Endothelial cell of hepatic sinusoid (primary cell): ENCODE results near the gene WDR90.

Experiments
- in situ Hi-C: cut with HindIII; loops from 2 replicates; pipeline ENCODE4 v1.10.0; 2017; ENCODE audit warnings: low sequenced_read_pairs

The WDR90 gene

DNA sequence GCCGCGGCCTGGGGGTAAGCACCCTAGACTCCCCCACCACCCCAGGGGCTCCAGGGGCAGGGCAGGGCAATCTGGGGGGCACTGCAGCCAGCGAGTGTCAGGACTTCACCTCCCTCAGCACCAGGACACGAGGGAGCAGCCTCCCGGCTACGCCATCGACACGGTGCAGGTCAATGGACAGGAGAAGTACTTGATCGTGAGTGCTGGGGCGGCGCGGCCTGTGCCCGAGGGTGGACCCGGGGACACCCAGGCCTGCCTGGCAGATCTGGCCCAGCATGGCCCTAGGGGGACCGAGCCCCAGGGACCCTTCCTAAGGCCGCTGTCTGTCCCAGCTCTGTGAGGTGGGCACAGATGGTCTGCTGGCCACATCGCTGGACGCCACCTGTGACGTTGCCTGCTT, 23.2 kb downstream of the WDR90 start:
- in situ Hi-C loops = no loop called here

- in situ Hi-C loops = no loop called here
These were observed 23.7 kb downstream of the WDR90 start for GRCh38 chr16:672851-673250.

- in situ Hi-C loops = no loop called here
These were observed 24.3 kb downstream of the WDR90 start for GRCh38 chr16:673399-673991.

DNA sequence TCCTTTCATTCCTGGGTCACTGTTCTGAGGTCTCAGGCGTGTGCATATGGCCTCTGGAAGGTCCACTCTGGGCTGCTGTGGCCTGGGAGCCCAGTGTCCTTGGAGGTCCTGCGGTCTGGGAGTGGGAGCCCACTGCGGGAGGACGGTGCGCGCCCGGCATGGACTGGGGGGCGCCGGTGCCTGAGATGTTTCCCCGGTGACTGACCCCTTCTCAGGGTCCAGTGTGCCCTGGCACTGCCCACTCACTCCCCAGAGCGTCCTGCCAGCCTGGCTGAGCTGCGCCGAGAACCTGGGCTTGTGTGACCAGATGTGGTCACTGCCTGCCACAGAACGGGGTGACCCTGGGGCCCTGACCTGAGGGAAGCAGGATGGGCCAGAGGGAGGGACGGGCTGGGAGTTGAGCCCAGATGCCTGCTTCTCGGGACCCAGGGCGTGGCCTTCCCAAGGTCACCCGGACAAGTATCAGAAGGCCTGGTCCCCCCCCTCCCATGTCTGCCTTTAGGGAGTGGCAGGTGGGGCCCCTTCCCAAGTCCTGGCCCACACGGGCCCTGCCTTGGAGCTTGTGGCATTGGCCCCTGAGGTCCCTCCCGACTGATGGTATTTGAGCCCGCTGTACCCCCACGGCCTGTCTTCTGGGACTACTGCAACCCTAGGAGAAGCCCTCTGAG, 25.2 kb downstream of the WDR90 start:
- in situ Hi-C loops = no loop called here

GRCh38 chr16:674968-675883, 26.1 kb downstream of the WDR90 start, which contains the start of gene RHBDL1:
TSS of gene RHBDL1 (plus strand) at chr16:675671. CDS start at chr16:675791, 120 bp downstream.
- in situ Hi-C loops = no loop called here

DNA sequence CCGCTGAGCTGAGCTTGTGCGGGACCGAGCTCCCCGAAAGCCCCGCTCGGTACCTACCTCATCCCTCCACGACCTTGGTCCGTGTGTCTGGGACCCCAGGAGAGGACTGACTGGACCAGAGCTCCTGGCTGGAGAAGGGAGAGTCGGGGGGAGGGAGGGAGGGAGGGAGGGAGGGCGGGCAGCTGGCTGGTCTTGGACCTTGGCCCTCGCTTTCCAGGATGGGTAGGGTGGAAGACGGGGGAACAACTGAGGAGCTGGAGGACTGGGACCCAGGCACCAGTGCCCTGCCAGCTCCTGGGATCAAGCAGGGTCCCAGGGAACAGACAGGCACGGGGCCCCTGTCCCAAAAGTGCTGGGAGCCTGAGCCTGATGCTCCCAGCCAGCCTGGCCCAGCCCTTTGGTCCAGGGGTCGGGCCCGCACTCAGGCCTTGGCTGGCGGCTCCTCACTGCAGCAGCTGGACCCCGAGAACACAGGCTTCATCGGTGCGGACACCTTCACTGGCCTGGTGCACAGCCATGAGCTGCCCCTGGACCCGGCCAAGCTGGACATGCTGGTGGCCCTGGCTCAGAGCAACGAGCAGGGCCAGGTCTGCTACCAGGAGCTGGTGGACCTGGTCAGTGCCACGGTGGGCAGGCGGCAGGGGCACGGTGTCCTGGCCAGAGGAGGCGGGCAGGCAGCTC, 26.9 kb downstream of the WDR90 start:
- in situ Hi-C loops = no loop called here

GRCh38 chr16:676565-676902, 27.4 kb downstream of the WDR90 start:
- in situ Hi-C loops = no loop called here

GRCh38 chr16:676913-677312, 27.7 kb downstream of the WDR90 start:
- in situ Hi-C loops = no loop called here

DNA sequence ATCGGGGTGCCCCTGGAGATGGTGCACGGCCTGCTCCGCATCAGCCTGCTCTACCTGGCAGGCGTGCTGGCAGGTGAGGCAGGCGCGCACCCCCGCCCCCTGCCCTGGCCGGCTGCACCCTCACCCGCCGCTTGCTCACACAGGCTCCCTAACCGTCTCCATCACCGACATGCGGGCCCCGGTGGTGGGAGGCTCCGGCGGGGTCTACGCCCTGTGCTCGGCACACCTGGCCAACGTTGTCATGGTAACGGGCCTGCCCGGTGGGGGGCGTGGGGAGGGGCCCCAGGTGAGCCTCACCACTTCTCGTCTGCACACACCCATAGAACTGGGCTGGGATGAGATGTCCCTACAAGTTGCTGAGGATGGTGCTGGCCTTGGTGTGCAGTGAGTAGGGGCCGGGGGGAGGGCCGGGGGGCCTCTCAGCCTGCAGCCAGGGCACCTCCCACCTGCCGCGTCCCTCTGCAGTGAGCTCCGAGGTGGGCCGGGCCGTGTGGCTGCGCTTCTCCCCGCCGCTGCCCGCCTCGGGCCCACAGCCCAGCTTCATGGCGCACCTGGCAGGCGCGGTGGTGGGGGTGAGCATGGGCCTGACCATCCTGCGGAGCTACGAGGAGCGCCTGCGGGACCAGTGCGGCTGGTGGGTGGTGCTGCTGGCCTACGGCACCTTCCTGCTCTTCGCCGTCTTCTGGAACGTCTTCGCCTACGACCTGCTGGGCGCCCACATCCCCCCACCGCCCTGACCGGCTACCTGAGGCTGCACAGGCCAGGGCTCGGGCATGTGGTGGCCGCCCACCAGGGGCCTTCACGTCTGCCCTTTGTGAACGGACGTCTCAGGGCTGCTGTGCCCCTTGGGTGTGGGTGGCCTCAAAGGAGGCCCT, 28.4 kb downstream of the WDR90 start:
- in situ Hi-C loops = no loop called here

DNA sequence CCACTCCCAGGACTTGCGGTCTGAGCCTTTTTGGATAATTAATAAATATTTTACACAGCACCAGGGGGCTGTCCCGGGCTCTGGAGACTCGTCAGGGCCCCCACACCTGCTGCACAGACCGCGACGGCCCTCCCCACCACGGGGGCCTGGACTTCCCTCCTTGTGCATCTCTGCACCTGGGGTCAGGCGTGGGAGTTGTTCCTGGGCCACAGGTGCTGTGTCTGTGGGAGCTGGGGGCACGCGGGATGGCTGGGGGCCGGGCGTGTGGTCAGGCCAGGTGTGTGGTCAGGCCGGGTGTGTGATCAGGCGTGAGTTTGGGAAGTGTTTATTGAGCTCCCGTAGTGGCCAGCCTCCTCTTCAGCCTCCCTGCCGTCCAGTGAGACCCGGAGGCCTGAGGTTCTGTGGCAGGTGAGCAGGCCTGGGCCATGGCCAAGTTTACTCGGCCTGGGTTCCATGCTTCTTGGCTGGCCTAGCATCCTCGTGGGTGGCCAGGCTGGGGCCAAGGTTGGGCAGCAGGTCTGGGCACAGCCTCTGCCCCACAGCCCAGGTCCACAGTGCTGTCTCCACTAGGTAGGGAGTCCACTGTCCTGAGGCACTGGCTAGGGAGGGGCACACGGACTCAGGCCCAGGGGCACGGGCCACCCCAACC, 29.2 kb downstream of the WDR90 start:
- in situ Hi-C loops = no loop called here

DNA sequence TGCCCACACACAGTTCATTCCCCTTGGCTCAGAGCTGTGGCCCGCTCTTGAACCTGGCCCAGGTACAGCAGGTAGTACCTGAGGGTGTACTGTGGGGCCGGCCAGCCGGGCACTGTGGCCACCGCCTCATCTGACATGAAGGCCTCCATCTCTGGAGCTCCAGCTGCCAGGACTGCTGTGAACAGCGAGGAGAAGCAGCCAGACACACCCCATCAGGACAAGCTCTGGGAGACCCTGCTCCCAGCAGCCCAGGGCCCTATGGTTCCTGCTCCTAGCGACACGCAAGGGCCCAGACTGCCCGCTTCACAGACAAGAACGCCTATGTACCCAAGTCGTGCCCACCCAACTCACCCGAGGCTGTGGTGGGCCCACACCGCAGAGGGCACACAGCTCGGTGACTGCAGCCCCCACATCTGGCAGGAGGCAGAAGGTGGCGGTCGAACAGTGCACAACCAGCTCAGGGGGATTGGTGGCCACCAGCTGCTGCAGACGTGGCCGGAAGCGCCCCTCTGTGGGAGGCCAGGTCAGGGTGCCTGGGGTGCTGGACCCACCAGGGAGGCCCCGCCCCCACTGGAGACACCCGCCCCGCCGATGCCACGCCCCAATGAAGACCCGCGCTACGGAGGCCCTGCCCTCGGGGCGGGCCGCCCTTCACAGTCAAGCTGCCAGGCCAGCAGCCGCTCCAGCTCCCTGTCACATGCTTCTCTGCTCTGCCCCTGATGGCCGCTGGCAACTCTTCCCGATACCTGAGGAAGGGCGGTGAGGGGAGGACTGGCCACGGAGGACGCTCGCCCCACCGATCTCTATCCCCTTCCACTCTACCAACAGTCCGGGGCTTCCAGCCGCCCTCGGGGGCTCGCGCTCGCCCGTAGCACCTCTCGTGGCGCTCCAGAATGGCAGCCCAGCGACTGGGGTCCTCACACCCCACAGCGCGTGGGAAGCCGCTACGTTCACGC, 30.0 kb downstream of the WDR90 start:
- in situ Hi-C loops = no loop called here

DNA sequence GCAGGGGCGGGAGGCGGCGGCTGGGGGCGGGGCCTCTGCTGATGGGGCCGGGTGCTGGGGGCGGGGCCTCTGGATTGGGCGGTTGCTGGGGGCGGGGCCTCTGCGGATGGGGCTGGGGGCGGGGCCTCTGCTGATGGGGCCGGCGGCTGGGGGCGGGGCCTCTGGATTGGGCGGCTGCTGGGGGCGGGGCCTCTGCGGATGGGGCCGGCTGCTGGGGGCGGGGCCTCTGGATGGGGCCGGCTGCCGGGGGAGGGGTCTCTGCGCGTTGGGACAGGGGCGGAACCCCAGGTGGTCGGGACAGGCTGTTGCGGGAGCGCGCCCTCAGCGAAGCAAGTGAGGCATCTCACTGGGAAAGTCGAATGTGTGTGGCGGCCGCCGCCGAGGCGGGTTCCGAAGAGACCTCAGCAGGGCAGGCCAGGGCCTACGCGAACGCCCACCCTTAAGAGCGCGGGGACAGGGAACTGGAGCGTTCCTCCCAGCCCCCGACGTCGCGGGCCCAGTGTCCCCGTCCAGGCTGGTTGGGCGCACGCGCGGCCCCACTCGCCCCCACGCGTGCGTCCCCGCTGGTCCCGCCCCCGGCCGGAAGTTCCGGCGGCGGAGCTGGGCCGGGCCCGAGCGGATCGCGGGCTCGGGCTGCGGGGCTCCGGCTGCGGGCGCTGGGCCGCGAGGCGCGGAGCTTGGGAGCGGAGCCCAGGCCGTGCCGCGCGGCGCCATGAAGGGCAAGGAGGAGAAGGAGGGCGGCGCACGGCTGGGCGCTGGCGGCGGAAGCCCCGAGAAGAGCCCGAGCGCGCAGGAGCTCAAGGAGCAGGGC, 30.9 kb downstream of the WDR90 start, which contains the start of gene STUB1:
Gene STUB1 (plus strand): TSS at position 597 of the 811 bp plus-strand sequence. CDS start 116 bp downstream, at position 713.
- in situ Hi-C loops = no loop called here

GRCh38 chr16:680625-680945, 31.4 kb downstream of the WDR90 start:
- in situ Hi-C loops = no loop called here

DNA sequence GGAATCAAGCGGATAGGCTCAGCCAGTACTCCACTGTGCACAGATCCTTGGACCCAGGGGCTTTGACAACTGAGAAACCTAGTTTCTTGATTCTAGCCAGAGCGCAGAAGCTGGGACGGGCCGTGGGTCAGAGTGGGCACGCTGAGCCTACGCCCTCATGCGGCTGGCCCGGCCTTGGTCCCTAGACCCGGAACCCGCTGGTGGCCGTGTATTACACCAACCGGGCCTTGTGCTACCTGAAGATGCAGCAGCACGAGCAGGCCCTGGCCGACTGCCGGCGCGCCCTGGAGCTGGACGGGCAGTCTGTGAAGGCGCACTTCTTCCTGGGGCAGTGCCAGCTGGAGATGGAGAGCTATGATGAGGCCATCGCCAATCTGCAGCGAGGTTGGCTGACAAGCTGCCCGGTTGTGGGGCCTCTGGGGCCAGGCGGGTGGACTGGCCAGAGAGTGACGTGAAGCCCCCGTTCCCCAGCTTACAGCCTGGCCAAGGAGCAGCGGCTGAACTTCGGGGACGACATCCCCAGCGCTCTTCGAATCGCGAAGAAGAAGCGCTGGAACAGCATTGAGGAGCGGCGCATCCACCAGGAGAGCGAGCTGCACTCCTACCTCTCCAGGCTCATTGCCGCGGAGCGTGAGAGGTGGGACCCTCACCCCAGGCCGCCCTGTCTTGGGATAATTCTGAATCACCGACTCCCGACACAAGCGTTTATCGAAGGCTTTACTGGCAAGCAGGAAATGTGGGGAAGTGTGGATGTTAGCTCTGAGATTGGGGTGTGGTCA, 32.0 kb downstream of the WDR90 start:
- in situ Hi-C loops = no loop called here

- in situ Hi-C loops = no loop called here
These were observed 32.7 kb downstream of the WDR90 start for GRCh38 chr16:681746-682427.
